ENCODE measurements around the gene TRIM15.

DNA sequence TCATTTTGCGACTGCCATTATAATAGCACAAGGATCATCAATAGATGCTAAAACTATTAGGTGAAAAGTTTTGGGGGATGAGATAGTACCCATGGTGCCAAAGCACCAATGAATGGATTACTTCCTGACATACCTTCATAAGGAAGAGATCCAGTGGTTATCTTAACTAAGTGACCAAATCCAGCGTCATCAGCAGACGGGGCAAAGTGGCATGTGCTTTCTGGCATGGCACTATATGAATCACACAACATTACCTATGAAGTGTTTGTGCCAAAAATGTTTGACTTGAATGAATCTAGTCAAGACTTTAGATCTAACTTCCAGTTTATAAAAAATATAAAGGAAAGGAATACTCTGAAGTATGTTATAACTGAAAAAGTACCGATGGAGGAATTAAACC lies 39.0 kb downstream of the TRIM15 start:
- TF ChIP-seq ZNF558 (tag by site-specific recombination; IDR thresholded peaks at IDR 0.05) (no peak), ZNF777 (tag by site-specific recombination; IDR thresholded peaks at IDR 0.05; ENCODE audit: borderline replicate concordance) (no peak), GLI4 (tag by site-specific recombination; IDR thresholded peaks at IDR 0.05) (no peak), YY2 (tag by site-specific recombination; IDR thresholded peaks at IDR 0.05) (no peak), REPIN1 (tag by site-specific recombination; IDR thresholded peaks at IDR 0.05; ENCODE audit: low read depth) (no peak), ZXDB (tag by site-specific recombination; IDR thresholded peaks at IDR 0.05) (no peak)
- TF ChIP-seq, protein P1, sequence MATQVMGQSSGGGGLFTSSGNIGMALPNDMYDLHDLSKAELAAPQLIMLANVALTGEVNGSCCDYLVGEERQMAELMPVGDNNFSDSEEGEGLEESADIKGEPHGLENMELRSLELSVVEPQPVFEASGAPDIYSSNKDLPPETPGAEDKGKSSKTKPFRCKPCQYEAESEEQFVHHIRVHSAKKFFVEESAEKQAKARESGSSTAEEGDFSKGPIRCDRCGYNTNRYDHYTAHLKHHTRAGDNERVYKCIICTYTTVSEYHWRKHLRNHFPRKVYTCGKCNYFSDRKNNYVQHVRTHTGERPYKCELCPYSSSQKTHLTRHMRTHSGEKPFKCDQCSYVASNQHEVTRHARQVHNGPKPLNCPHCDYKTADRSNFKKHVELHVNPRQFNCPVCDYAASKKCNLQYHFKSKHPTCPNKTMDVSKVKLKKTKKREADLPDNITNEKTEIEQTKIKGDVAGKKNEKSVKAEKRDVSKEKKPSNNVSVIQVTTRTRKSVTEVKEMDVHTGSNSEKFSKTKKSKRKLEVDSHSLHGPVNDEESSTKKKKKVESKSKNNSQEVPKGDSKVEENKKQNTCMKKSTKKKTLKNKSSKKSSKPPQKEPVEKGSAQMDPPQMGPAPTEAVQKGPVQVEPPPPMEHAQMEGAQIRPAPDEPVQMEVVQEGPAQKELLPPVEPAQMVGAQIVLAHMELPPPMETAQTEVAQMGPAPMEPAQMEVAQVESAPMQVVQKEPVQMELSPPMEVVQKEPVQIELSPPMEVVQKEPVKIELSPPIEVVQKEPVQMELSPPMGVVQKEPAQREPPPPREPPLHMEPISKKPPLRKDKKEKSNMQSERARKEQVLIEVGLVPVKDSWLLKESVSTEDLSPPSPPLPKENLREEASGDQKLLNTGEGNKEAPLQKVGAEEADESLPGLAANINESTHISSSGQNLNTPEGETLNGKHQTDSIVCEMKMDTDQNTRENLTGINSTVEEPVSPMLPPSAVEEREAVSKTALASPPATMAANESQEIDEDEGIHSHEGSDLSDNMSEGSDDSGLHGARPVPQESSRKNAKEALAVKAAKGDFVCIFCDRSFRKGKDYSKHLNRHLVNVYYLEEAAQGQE (tag by site-specific recombination; IDR thresholded peaks at IDR 0.05) = no peak
- TF ChIP-seq, protein P2, sequence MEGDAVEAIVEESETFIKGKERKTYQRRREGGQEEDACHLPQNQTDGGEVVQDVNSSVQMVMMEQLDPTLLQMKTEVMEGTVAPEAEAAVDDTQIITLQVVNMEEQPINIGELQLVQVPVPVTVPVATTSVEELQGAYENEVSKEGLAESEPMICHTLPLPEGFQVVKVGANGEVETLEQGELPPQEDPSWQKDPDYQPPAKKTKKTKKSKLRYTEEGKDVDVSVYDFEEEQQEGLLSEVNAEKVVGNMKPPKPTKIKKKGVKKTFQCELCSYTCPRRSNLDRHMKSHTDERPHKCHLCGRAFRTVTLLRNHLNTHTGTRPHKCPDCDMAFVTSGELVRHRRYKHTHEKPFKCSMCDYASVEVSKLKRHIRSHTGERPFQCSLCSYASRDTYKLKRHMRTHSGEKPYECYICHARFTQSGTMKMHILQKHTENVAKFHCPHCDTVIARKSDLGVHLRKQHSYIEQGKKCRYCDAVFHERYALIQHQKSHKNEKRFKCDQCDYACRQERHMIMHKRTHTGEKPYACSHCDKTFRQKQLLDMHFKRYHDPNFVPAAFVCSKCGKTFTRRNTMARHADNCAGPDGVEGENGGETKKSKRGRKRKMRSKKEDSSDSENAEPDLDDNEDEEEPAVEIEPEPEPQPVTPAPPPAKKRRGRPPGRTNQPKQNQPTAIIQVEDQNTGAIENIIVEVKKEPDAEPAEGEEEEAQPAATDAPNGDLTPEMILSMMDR (tag by site-specific recombination; IDR thresholded peaks at IDR 0.05) = no peak
- TF ChIP-seq, protein P3, sequence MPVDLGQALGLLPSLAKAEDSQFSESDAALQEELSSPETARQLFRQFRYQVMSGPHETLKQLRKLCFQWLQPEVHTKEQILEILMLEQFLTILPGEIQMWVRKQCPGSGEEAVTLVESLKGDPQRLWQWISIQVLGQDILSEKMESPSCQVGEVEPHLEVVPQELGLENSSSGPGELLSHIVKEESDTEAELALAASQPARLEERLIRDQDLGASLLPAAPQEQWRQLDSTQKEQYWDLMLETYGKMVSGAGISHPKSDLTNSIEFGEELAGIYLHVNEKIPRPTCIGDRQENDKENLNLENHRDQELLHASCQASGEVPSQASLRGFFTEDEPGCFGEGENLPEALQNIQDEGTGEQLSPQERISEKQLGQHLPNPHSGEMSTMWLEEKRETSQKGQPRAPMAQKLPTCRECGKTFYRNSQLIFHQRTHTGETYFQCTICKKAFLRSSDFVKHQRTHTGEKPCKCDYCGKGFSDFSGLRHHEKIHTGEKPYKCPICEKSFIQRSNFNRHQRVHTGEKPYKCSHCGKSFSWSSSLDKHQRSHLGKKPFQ (tag by site-specific recombination; IDR thresholded peaks at IDR 0.05) = no peak

Data from HEK293 (cell line).